Stimulated activated CD4-positive, alpha-beta T cell treated with anti-CD3 and anti-CD28 coated beads, Interleukin-15, amount 100 ng/mL, for 48 hours (primary cell): ENCODE data around the gene DEUP1.
"Not testable (repeated sequence)": the region's sequence is repeated elsewhere in the genome, so short reads cannot be mapped to it uniquely, and the experiment has no call there.

Experiments used
- DNase-seq, 2 donors: peaks; one replicate each; pipeline ENCODE4 v3.0.0-alpha.2; 2020; ENCODE audit warnings: low read depth in 2 of 2

Gene DEUP1

GRCh38 chr11:93361435-93361834 is 30.9 kb downstream of the DEUP1 start:
- no peak for DNase-seq

- DNase-seq = no peak
Measured at GRCh38 chr11:93368022-93368421, 37.5 kb downstream of the DEUP1 start.

GRCh38 chr11:93370260-93370659 is 39.7 kb downstream of the DEUP1 start:
- DNase-seq = no peak

GRCh38 chr11:93389737-93390136 is 59.2 kb downstream of the DEUP1 start:
- DNase-seq = no peak

GRCh38 chr11:93392867-93393266 is 62.3 kb downstream of the DEUP1 start:
- DNase-seq = no peak

GRCh38 chr11:93393386-93393785 is 62.8 kb downstream of the DEUP1 start:
- DNase-seq = no peak

GRCh38 chr11:93394488-93394887 is 63.9 kb downstream of the DEUP1 start:
- no peak for DNase-seq

GRCh38 chr11:93396316-93396715 is 65.8 kb downstream of the DEUP1 start:
- no peak for DNase-seq

GRCh38 chr11:93403930-93404329 is 73.4 kb downstream of the DEUP1 start:
- DNase-seq = no peak

GRCh38 chr11:93407777-93408401 is 77.3 kb downstream of the DEUP1 start:
- no peak for DNase-seq

- no peak for DNase-seq
Measured at GRCh38 chr11:93410441-93410840, 79.9 kb downstream of the DEUP1 start.

GRCh38 chr11:93411705-93412104 is 81.2 kb downstream of the DEUP1 start:
- no peak for DNase-seq

- DNase-seq = no peak
Measured at GRCh38 chr11:93432247-93432646, 101.7 kb downstream of the DEUP1 start.

- not testable (repeated sequence) for DNase-seq
Measured at GRCh38 chr11:93443232-93443631, 112.7 kb downstream of the DEUP1 start.

- peak in 1 of 2 donors; percentile 17 for DNase-seq
Measured at GRCh38 chr11:93444617-93445073, 114.1 kb downstream of the DEUP1 start.

- DNase-seq = no peak
Measured at GRCh38 chr11:93458286-93458685, 127.7 kb downstream of the DEUP1 start.

- not testable (repeated sequence) for DNase-seq
Measured at GRCh38 chr11:93463666-93464065, 133.1 kb downstream of the DEUP1 start.

GRCh38 chr11:93464927-93465540 is 134.5 kb downstream of the DEUP1 start:
- DNase-seq = no peak

- no peak for DNase-seq
Measured at GRCh38 chr11:93467054-93467453, 136.5 kb downstream of the DEUP1 start.

- no peak for DNase-seq
Measured at GRCh38 chr11:93468290-93468689, 137.7 kb downstream of the DEUP1 start.

- no peak for DNase-seq
Measured at GRCh38 chr11:93474123-93474522, 143.6 kb downstream of the DEUP1 start.

- no peak for DNase-seq
Measured at GRCh38 chr11:93476796-93477195, 146.3 kb downstream of the DEUP1 start.

GRCh38 chr11:93477684-93478234 is 147.2 kb downstream of the DEUP1 start:
- no peak for DNase-seq
